ENCODE data around the gene DUSP6. TPM values are rescaled to one million over a fixed set of nuclear protein-coding genes. Genes with fewer than 3 reads are reported as not detected.

Gene DUSP6
- total RNA-seq, 2 donors from 2014 or later, result 25.7 to 54.1 TPM

DNA sequence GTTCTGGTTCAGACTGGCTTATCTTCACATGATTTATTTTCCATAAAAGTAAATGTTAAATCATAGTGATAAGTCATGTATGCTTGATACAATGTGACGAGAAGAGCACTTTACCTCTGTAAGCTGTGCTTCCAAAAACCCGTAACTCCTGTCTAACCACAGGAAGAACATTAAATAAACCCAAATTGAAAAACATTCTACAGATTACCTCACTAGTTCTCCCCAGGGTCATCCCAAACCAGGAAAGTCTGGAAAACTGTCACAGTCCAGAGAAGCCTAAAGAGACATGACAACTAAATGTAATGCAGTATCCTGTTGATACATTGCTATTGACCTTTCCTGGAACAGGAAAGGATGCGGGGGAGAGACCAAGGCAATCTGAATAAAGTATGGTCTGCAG, 32.5 kb upstream of the DUSP6 start:
- Histone ChIP-seq H3K27me3 (no peaks in the 10 kb centered on the region), H3K9me3 (no peaks in the 10 kb centered on the region), H3K4me3 (no peak overlapping the region), H3K36me3 (no peaks in the 10 kb centered on the region), H3K27ac (peak overlapping the region; percentile 17 to 68), H3K4me1 (peaks cover 0 to 48% of the 10 kb centered on the region in 2 donors)
- TF ChIP-seq, protein P1, sequence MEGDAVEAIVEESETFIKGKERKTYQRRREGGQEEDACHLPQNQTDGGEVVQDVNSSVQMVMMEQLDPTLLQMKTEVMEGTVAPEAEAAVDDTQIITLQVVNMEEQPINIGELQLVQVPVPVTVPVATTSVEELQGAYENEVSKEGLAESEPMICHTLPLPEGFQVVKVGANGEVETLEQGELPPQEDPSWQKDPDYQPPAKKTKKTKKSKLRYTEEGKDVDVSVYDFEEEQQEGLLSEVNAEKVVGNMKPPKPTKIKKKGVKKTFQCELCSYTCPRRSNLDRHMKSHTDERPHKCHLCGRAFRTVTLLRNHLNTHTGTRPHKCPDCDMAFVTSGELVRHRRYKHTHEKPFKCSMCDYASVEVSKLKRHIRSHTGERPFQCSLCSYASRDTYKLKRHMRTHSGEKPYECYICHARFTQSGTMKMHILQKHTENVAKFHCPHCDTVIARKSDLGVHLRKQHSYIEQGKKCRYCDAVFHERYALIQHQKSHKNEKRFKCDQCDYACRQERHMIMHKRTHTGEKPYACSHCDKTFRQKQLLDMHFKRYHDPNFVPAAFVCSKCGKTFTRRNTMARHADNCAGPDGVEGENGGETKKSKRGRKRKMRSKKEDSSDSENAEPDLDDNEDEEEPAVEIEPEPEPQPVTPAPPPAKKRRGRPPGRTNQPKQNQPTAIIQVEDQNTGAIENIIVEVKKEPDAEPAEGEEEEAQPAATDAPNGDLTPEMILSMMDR (IDR thresholded peaks at IDR 0.05), result no peak
- DNase-seq (ENCODE audit: low spot score), result no peak

DNA sequence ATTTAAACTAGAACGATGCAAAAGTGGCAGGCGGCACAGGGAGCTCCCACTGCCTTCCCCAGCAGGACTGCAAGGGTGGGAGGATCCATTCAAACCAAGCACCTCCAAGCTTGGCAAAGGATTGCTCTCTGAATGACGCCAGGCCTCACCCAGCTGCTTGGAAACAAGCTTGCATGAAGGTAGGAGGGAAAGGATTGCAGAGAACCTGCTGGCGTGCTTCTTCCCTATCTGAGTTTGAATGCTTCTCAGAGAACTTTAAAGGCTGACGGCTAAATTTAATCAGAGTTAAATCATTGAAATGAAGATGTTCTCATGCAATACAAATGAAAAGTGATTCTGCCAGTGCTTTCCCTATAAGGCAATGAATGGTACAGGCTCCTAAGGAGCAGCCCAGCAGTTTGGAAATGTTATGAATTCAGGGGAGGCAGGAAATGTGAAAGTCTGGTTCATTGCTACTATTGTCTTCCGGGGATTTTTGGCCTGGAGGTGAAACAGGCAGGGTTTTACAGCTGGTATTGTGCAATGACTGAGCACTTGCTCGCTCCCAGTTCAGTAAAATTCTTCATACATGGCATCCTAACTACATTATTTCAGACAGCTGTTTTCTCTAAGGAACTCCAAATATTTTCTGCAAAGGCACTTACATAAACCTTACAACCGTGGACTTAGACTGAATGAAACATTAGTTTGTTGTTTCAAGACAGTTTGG, 31.9 kb upstream of the DUSP6 start:
- Histone ChIP-seq H3K27me3 (no peaks in the 10 kb centered on the region), H3K4me1 (peaks cover 0 to 48% of the 10 kb centered on the region in 2 donors), H3K9me3 (no peaks in the 10 kb centered on the region), H3K36me3 (no peaks in the 10 kb centered on the region), H3K27ac (peak overlapping the region; percentile 17 to 68), H3K4me3 (no peak overlapping the region)
- DNase-seq (ENCODE audit: low spot score), result no peak
- TF ChIP-seq, protein P1 (IDR thresholded peaks at IDR 0.05), result no peak

DNA sequence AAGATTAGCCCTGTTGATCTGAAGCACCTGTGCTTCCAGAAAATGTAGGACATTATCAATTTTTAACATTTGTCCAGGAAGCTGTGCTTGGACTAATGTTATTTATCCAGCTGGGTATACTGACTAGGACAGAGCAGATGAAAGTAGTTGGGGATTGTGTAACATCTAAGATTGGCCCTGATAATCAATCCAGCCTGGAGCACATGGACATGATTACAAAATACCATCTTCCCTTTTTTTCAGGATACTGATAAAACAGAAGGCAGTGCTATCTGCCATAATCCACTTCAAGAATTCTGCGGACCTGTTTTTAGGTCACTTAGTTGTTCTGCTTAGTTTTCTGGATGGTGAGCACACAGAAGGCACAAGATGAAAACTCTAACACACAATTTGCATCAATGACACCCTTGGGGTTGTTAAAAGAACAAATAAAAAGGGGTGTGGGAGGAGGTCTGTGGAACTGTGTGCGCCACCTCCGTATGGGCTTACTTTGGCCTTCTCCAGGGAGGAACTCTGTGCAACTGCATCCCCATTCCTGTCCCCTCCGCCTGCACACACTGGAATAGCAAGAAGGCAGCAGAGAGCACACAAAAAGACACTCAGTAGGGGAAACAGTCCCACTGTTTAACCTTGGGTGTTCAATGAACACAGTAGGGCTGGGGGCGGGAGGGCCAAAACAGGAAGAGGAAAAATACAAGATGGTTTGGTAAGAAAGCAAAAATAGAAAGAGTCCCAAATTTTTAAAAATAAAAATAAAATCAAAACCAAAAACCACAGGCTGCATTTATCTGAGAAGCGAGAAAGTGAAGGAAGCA, 31.1 kb upstream of the DUSP6 start:
- Histone ChIP-seq H3K9me3 (no peaks in the 10 kb centered on the region), H3K36me3 (no peaks in the 10 kb centered on the region), H3K27me3 (no peaks in the 10 kb centered on the region), H3K4me1 (peaks cover 0 to 52% of the 10 kb centered on the region in 2 donors), H3K4me3 (no peak overlapping the region), H3K27ac (peak overlapping the region; percentile 24 to 68)
- TF ChIP-seq, protein P1 (IDR thresholded peaks at IDR 0.05), result no peak
- DNase-seq (ENCODE audit: low spot score), result no peak

DNA sequence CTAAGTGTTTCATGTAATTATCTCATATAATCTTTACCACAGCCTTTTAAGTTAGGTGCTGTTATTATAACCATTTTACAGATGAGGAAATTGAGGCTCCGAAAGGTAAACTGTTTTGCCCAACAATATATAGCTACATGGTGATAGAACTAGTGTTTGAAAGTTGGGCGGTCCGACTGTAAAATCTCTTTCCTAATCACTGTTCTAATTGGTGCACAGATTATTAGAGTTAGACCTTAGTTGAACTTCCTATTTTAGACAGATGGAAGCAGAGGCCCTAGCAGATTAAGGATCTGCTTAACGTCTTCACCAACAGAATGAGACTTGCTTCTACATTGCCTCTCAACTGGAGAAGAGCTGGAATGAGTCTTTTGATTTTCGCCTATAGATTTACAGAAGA, 30.0 kb upstream of the DUSP6 start:
- Histone ChIP-seq H3K27me3 (no peaks in the 10 kb centered on the region), H3K4me1 (peaks cover 0 to 52% of the 10 kb centered on the region in 2 donors), H3K36me3 (no peaks in the 10 kb centered on the region), H3K9me3 (no peaks in the 10 kb centered on the region), H3K27ac (peak overlapping the region in 1 of 2 donors; percentile 68), H3K4me3 (no peak overlapping the region)
- no peak for DNase-seq (ENCODE audit: low spot score)
- TF ChIP-seq, protein P1 (IDR thresholded peaks at IDR 0.05), result no peak

DNA sequence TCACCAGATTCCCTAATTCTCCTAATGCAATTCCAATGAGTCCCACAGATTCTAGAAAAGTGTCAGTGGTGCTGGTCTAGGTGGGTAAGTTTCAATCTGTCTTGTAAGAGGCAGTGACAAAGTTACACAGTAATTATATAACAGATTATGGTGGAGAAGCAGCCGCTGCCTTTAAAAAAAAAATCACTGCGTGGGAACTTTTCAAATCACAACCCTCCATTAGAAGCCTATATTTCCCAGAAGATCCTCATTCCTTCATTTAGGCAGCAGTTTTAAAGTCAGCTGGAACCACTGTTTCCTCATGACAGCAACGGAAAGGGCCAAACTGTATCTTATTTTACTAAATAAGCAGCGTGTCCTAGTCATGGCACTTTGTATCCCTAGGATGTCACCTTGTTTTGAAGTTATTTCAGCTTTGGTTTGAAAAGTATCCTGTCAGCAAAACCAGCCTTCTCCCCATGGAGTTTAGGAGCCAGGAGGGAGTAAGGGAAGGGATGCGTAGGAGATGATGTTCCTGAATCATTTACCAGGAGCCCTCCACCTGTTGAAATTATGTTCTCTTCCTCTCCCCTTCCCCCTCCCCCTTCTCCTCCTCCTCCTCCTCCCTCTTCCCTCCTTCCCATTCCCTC, 27.7 kb upstream of the DUSP6 start:
- peaks cover 0 to 39% of the 10 kb centered on the region in 2 donors for H3K4me1 ChIP-seq
- peak overlapping the region in 1 of 2 donors; percentile 54 for H3K27ac ChIP-seq

More for the DNA sequence above, 27.7 kb upstream of the DUSP6 start:
- no peak overlapping the region for H3K4me3 ChIP-seq
- no peaks in the 10 kb centered on the region for H3K9me3 ChIP-seq
- H3K27me3 ChIP-seq, result no peaks in the 10 kb centered on the region
- H3K36me3 ChIP-seq, result no peaks in the 10 kb centered on the region
- TF ChIP-seq, protein P1 (IDR thresholded peaks at IDR 0.05), result no peak
- DNase-seq (ENCODE audit: low spot score), result no peak

Measured in right atrium auricular region (tissue), 2 donors.